HG03571 (cell line): ENCODE measurements around the gene TMEM259.

Experiments used
- ATAC-seq: cut with Tn5 transposase; IDR thresholded peaks from one replicate; pipeline ENCODE4 v1.9.1; 2021; ENCODE audit not compliant: unreplicated experiment

Gene TMEM259

GRCh38 chr19:1020868-1021425, at the start of gene TMEM259:
Gene TMEM259, minus strand, starts transcription at chr19:1021123. Its CDS starts 127 bp downstream, at chr19:1020996.
- ATAC-seq: peak; percentile 70

- ATAC-seq: no peak
Observed at GRCh38 chr19:1070576-1070930, 49.6 kb upstream of the TMEM259 start.

- ATAC-seq: no peak
Observed at GRCh38 chr19:1069009-1069779, 48.3 kb upstream of the TMEM259 start.

GRCh38 chr19:1068009-1069001, 47.4 kb upstream of the TMEM259 start:
- ATAC-seq: no peak

- ATAC-seq: peak; percentile 19
Observed at GRCh38 chr19:1067341-1067957, 46.5 kb upstream of the TMEM259 start.

GRCh38 chr19:1066748-1067340, 45.9 kb upstream of the TMEM259 start, which contains the start of gene ARHGAP45:
Gene ARHGAP45, plus strand, starts transcription at chr19:1067167. Its CDS starts 239 bp downstream, at chr19:1067406.
- peak; percentile 38 for ATAC-seq

- no peak for ATAC-seq
Observed at GRCh38 chr19:1066251-1066747, 45.4 kb upstream of the TMEM259 start.

- ATAC-seq: no peak
Observed at GRCh38 chr19:1065606-1066109, 44.7 kb upstream of the TMEM259 start.

- no peak for ATAC-seq
Observed at GRCh38 chr19:1064661-1065605, 44.0 kb upstream of the TMEM259 start.

GRCh38 chr19:1063909-1064660, 43.2 kb upstream of the TMEM259 start:
- ATAC-seq: no peak

GRCh38 chr19:1063030-1063908, 42.3 kb upstream of the TMEM259 start:
- ATAC-seq: no peak

- no peak for ATAC-seq
Observed at GRCh38 chr19:1062387-1063029, 41.6 kb upstream of the TMEM259 start.

- ATAC-seq: no peak
Observed at GRCh38 chr19:1061987-1062386, 41.1 kb upstream of the TMEM259 start.

GRCh38 chr19:1060689-1061088, 39.8 kb upstream of the TMEM259 start:
- ATAC-seq: no peak

- no peak for ATAC-seq
Observed at GRCh38 chr19:1058112-1058511, 37.2 kb upstream of the TMEM259 start.

GRCh38 chr19:1057176-1057855, 36.4 kb upstream of the TMEM259 start:
- no peak for ATAC-seq
